ENCODE measurements around the gene RFK.
"Not testable (repeated sequence)": the region's sequence is repeated elsewhere in the genome, so short reads cannot be mapped to it uniquely, and the experiment has no call there.

Gene RFK

GRCh38 chr9:76372336-76372735 lies 21.9 kb downstream of the RFK start:
- H3K27me3 ChIP-seq (ENCODE audit: insufficient read depth, insufficient read length) = no peaks in the 10 kb centered on the region
- H3K4me1 ChIP-seq (ENCODE audit: insufficient read depth, insufficient read length) = no peaks in the 10 kb centered on the region
- TF ChIP-seq YY1 (IDR thresholded peaks at IDR 0.05; ENCODE audit: insufficient read depth, insufficient read length) (no peak), SUZ12 (IDR thresholded peaks at IDR 0.05; ENCODE audit: extremely low read depth, insufficient read depth, insufficient read length) (no peak), ZNF274 (IDR thresholded peaks at IDR 0.05; ENCODE audit: low read depth, low read length) (no peak)
- no peaks in the 10 kb centered on the region for H3K9me3 ChIP-seq (ENCODE audit: insufficient read depth, low read length)
- no peak overlapping the region for H3K4me3 ChIP-seq (ENCODE audit: insufficient read length, low read depth)
- H3K9ac ChIP-seq (ENCODE audit: insufficient read length, low read depth) = no peak overlapping the region
- DNase-seq (ENCODE audit: low read depth, low spot score) = no peak
- no peaks in the 10 kb centered on the region for H3K36me3 ChIP-seq (ENCODE audit: insufficient read depth, insufficient read length, low read length)

GRCh38 chr9:76371901-76372300 lies 22.3 kb downstream of the RFK start:
- DNase-seq (ENCODE audit: low read depth, low spot score) = no peak
- Histone ChIP-seq H3K36me3 (ENCODE audit: insufficient read depth, insufficient read length, low read length) (no peaks in the 10 kb centered on the region), H3K27me3 (ENCODE audit: insufficient read depth, insufficient read length) (no peaks in the 10 kb centered on the region), H3K4me3 (ENCODE audit: insufficient read length, low read depth) (no peak overlapping the region), H3K9me3 (ENCODE audit: insufficient read depth, low read length) (no peaks in the 10 kb centered on the region), H3K4me1 (ENCODE audit: insufficient read depth, insufficient read length) (no peaks in the 10 kb centered on the region), H3K9ac (ENCODE audit: insufficient read length, low read depth) (no peak overlapping the region)
- TF ChIP-seq SUZ12 (IDR thresholded peaks at IDR 0.05; ENCODE audit: extremely low read depth, insufficient read depth, insufficient read length) = no peak
- TF ChIP-seq YY1 (IDR thresholded peaks at IDR 0.05; ENCODE audit: insufficient read depth, insufficient read length) = no peak
- TF ChIP-seq ZNF274 (IDR thresholded peaks at IDR 0.05; ENCODE audit: low read depth, low read length) = no peak

- no peaks in the 10 kb centered on the region for H3K9me3 ChIP-seq (ENCODE audit: insufficient read depth, low read length)
- no peak overlapping the region for H3K4me3 ChIP-seq (ENCODE audit: insufficient read length, low read depth)
- H3K9ac ChIP-seq (ENCODE audit: insufficient read length, low read depth) = no peak overlapping the region
- H3K27me3 ChIP-seq (ENCODE audit: insufficient read depth, insufficient read length) = no peaks in the 10 kb centered on the region
- H3K36me3 ChIP-seq (ENCODE audit: insufficient read depth, insufficient read length, low read length) = no peaks in the 10 kb centered on the region
- no peak for TF ChIP-seq SUZ12 (IDR thresholded peaks at IDR 0.05; ENCODE audit: extremely low read depth, insufficient read depth, insufficient read length)
- TF ChIP-seq YY1 (IDR thresholded peaks at IDR 0.05; ENCODE audit: insufficient read depth, insufficient read length) = no peak
- no peak for TF ChIP-seq ZNF274 (IDR thresholded peaks at IDR 0.05; ENCODE audit: low read depth, low read length)
- no peak for DNase-seq (ENCODE audit: low read depth, low spot score)
- H3K4me1 ChIP-seq (ENCODE audit: insufficient read depth, insufficient read length) = no peaks in the 10 kb centered on the region
Measured at GRCh38 chr9:76370396-76371023, 23.7 kb downstream of the RFK start.

- TF ChIP-seq YY1 (IDR thresholded peaks at IDR 0.05; ENCODE audit: insufficient read depth, insufficient read length) = no peak
- TF ChIP-seq ZNF274 (IDR thresholded peaks at IDR 0.05; ENCODE audit: low read depth, low read length) = no peak
- TF ChIP-seq SUZ12 (IDR thresholded peaks at IDR 0.05; ENCODE audit: extremely low read depth, insufficient read depth, insufficient read length) = no peak
- no peaks in the 10 kb centered on the region for H3K36me3 ChIP-seq (ENCODE audit: insufficient read depth, insufficient read length, low read length)
- no peak overlapping the region for H3K4me3 ChIP-seq (ENCODE audit: insufficient read length, low read depth)
- DNase-seq (ENCODE audit: low read depth, low spot score) = no peak
- no peak overlapping the region for H3K9ac ChIP-seq (ENCODE audit: insufficient read length, low read depth)
- H3K4me1 ChIP-seq (ENCODE audit: insufficient read depth, insufficient read length) = no peaks in the 10 kb centered on the region
- H3K27me3 ChIP-seq (ENCODE audit: insufficient read depth, insufficient read length) = no peaks in the 10 kb centered on the region
- no peaks in the 10 kb centered on the region for H3K9me3 ChIP-seq (ENCODE audit: insufficient read depth, low read length)
Measured at GRCh38 chr9:76369583-76369982, 24.6 kb downstream of the RFK start.

GRCh38 chr9:76366275-76366674 lies 28.0 kb downstream of the RFK start:
- H3K27me3 ChIP-seq (ENCODE audit: insufficient read depth, insufficient read length) = no peaks in the 10 kb centered on the region
- H3K9ac ChIP-seq (ENCODE audit: insufficient read length, low read depth) = no peak overlapping the region
- H3K4me1 ChIP-seq (ENCODE audit: insufficient read depth, insufficient read length) = no peaks in the 10 kb centered on the region
- no peaks in the 10 kb centered on the region for H3K9me3 ChIP-seq (ENCODE audit: insufficient read depth, low read length)
- DNase-seq (ENCODE audit: low read depth, low spot score) = no peak
- no peak overlapping the region for H3K4me3 ChIP-seq (ENCODE audit: insufficient read length, low read depth)
- TF ChIP-seq YY1 (IDR thresholded peaks at IDR 0.05; ENCODE audit: insufficient read depth, insufficient read length) = no peak
- no peak for TF ChIP-seq ZNF274 (IDR thresholded peaks at IDR 0.05; ENCODE audit: low read depth, low read length)
- no peak for TF ChIP-seq SUZ12 (IDR thresholded peaks at IDR 0.05; ENCODE audit: extremely low read depth, insufficient read depth, insufficient read length)
- H3K36me3 ChIP-seq (ENCODE audit: insufficient read depth, insufficient read length, low read length) = no peaks in the 10 kb centered on the region

- Histone ChIP-seq H3K9me3 (ENCODE audit: insufficient read depth, low read length) (no peaks in the 10 kb centered on the region), H3K4me1 (ENCODE audit: insufficient read depth, insufficient read length) (no peaks in the 10 kb centered on the region), H3K36me3 (ENCODE audit: insufficient read depth, insufficient read length, low read length) (no peaks in the 10 kb centered on the region), H3K4me3 (ENCODE audit: insufficient read length, low read depth) (no peak overlapping the region), H3K9ac (ENCODE audit: insufficient read length, low read depth) (no peak overlapping the region), H3K27me3 (ENCODE audit: insufficient read depth, insufficient read length) (no peaks in the 10 kb centered on the region)
- no peak for TF ChIP-seq SUZ12 (IDR thresholded peaks at IDR 0.05; ENCODE audit: extremely low read depth, insufficient read depth, insufficient read length)
- no peak for TF ChIP-seq ZNF274 (IDR thresholded peaks at IDR 0.05; ENCODE audit: low read depth, low read length)
- no peak for TF ChIP-seq YY1 (IDR thresholded peaks at IDR 0.05; ENCODE audit: insufficient read depth, insufficient read length)
- no peak for DNase-seq (ENCODE audit: low read depth, low spot score)
Measured at GRCh38 chr9:76365028-76365427, 29.2 kb downstream of the RFK start.

- Histone ChIP-seq H3K27me3 (ENCODE audit: insufficient read depth, insufficient read length) (no peaks in the 10 kb centered on the region), H3K4me1 (ENCODE audit: insufficient read depth, insufficient read length) (no peaks in the 10 kb centered on the region), H3K4me3 (ENCODE audit: insufficient read length, low read depth) (no peak overlapping the region), H3K36me3 (ENCODE audit: insufficient read depth, insufficient read length, low read length) (no peaks in the 10 kb centered on the region), H3K9me3 (ENCODE audit: insufficient read depth, low read length) (no peaks in the 10 kb centered on the region), H3K9ac (ENCODE audit: insufficient read length, low read depth) (no peak overlapping the region)
- TF ChIP-seq SUZ12 (IDR thresholded peaks at IDR 0.05; ENCODE audit: extremely low read depth, insufficient read depth, insufficient read length) (no peak), ZNF274 (IDR thresholded peaks at IDR 0.05; ENCODE audit: low read depth, low read length) (no peak), YY1 (IDR thresholded peaks at IDR 0.05; ENCODE audit: insufficient read depth, insufficient read length) (no peak)
- DNase-seq (ENCODE audit: low read depth, low spot score) = no peak
Measured at GRCh38 chr9:76363032-76363395, 31.2 kb downstream of the RFK start.

GRCh38 chr9:76362332-76363031 lies 31.7 kb downstream of the RFK start:
- H3K36me3 ChIP-seq (ENCODE audit: insufficient read depth, insufficient read length, low read length); H3K4me3 ChIP-seq (ENCODE audit: insufficient read length, low read depth); DNase-seq (ENCODE audit: low read depth, low spot score); H3K9ac ChIP-seq (ENCODE audit: insufficient read length, low read depth); H3K9me3 ChIP-seq (ENCODE audit: insufficient read depth, low read length); H3K27me3 ChIP-seq (ENCODE audit: insufficient read depth, insufficient read length); H3K4me1 ChIP-seq (ENCODE audit: insufficient read depth, insufficient read length): not testable (repeated sequence)

All from NT2/D1 (cell line).